Head of caudate nucleus (tissue), 42 donors: ENCODE results near the gene OGDH.

Source experiments
- DNase-seq, 42 donors: peaks; one replicate each; pipeline versions ENCODE4 v3.0.0 to v3.0.0-alpha.2; 2020 to 2021; ENCODE audit warnings: mixed read lengths in 7 of 42
- intact Hi-C: fragments of 100-400 bp; cut with DNase I; formaldehyde crosslinking; loops from one replicate; pipeline ENCODE4 v1.15.0; 2022

Gene OGDH

GRCh38 chr7:44608916-44609648 lies 2.7 kb downstream of the OGDH start:
- intact Hi-C loops: loop anchor here (10.0 kb wide), 1 partner anchor 506 kb away; the partner anchor contains the start of gene TBRG4
- no peak for DNase-seq

GRCh38 chr7:44609829-44610228 lies 3.4 kb downstream of the OGDH start:
- DNase-seq: no peak
- intact Hi-C loops: loop anchor here (10.0 kb wide), 1 partner anchor 505 kb away; the partner anchor contains the start of gene TBRG4

DNA sequence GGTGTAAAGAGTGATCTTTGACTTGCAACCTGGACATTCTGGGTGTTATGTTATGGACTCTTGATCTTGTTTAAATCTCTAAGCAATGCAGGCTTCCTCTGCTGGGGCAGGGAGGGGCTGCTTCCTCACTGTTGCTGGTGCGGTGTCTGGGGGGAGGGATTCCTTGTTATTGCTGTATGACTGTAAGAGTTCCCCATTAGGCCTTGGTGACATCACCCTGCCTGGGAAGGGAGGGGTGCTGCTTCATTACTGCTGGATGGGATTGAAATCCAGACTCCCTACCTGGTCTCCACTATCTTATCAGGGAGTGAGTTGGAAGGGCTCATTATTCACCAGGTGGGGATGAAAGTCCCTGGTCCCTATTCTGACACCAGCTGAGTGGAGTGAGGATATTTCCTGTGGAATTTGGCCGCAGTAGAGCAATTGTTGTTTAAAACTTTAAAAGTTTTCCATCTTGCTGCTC lies 8.8 kb downstream of the OGDH start:
- intact Hi-C loops: no loop called here
- no peak for DNase-seq

DNA sequence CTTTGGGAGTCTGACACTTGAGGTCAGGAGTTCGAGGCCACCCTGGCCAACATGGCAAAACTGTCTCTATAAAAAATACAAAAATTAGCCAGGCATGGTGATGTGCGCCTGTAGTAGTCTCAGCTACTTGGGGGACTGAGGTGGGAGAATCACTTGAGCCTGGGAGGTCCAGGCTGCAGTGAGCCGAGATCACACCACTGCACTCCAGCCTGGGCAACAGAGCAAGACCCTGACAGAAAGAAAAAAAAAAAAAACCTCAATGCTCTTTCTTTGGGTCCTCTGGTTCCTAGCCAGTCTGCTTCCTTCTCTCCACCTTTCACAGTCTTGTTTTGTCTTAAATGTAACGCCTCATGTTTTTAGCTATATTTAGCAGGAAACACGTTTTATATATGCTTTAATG lies 9.4 kb downstream of the OGDH start:
- DNase-seq: no peak
- intact Hi-C loops: no loop called here

- no peak for DNase-seq
- intact Hi-C loops: no loop called here
Observed at GRCh38 chr7:44616545-44616944, 10.1 kb downstream of the OGDH start.

GRCh38 chr7:44617225-44617890 lies 10.9 kb downstream of the OGDH start:
- no peak for DNase-seq
- intact Hi-C loops: no loop called here

- intact Hi-C loops: no loop called here
- DNase-seq: no peak
Observed at GRCh38 chr7:44618045-44618444, 11.6 kb downstream of the OGDH start.

GRCh38 chr7:44618753-44619152 lies 12.3 kb downstream of the OGDH start:
- intact Hi-C loops: no loop called here
- no peak for DNase-seq

- DNase-seq: no peak
- intact Hi-C loops: no loop called here
Observed at GRCh38 chr7:44621034-44621749, 14.8 kb downstream of the OGDH start.

DNA sequence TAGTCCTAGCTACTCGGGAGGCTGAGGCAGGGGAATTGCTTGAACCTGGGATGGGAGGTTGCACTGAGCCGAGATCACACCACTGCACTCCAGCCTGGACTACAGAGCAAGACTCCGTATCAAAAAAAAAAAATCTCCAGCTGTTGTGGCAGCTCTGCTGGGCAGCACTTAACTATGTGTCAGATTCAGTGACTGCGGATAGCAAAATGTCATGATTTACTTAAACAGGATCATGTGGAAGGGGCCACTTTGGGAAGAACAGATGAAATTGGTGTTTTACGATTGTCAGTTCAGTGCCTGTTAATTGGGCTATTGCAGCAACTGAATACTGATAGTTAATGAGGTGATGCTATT lies 15.3 kb downstream of the OGDH start:
- intact Hi-C loops: no loop called here
- DNase-seq: no peak

DNA sequence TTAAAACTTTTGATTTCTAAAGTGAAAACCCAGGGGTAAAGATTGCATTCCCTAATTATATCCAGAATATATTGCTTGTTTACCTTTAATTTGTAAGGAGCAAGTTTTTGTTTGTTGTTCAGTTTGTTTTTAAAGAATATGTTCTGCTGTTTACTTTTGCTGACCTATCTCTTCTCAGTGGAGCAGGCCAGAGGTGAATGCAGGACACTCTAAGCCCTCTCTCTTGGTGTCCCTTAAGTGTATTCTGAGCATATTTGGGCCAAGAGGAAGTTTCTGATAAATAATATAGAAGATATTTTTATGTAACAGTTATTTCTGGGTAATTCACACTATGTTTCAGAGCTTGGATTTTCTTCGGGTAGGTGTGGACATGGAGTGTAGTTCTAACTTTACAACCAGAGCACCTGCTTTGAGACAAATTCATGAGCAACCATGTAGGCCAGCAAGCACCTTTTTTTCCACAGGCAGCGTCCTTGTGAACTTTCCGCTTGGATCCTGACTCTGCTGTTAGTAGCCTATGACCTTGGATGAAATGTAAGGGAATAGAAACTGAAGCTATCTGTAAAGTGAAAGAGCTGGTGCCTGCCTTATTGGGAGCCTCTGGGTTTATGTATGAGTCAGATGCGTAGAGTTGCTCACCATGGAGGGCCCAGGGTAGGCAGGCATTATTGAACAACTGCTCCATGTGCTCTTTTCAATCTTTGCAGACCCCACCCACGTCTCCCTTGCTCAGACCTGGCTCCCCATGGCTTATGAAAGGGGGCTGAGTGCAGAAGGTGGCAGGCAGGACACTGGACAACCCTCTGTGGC lies 16.1 kb downstream of the OGDH start:
- intact Hi-C loops: no loop called here
- no peak for DNase-seq

GRCh38 chr7:44624318-44624717 lies 17.9 kb downstream of the OGDH start:
- intact Hi-C loops: no loop called here
- no peak for DNase-seq

GRCh38 chr7:44625526-44626471 lies 19.4 kb downstream of the OGDH start:
- intact Hi-C loops: no loop called here
- peak in 6 of 42 donors; percentile 17 to 49 (median 28) for DNase-seq

DNA sequence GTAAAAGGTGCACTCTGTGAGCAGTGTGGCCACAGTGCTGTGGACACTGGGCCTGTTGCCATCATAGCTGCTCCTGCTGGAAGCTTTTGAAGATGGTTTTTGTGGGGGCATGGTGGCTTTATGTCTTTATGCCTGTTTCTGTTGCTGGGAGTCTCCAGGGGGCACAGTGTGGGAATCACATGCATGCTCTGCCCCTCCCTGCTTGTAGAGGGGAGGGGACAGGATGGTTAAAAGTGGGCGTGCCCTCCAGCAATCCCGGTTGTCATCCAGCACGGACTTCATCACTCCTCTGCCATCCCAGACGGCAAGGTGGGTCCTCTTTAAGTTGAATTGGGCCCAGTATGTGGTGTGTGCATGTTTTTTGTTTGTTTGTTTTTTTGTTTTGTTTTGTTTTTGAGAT lies 20.2 kb downstream of the OGDH start:
- intact Hi-C loops: no loop called here
- no peak for DNase-seq

DNA sequence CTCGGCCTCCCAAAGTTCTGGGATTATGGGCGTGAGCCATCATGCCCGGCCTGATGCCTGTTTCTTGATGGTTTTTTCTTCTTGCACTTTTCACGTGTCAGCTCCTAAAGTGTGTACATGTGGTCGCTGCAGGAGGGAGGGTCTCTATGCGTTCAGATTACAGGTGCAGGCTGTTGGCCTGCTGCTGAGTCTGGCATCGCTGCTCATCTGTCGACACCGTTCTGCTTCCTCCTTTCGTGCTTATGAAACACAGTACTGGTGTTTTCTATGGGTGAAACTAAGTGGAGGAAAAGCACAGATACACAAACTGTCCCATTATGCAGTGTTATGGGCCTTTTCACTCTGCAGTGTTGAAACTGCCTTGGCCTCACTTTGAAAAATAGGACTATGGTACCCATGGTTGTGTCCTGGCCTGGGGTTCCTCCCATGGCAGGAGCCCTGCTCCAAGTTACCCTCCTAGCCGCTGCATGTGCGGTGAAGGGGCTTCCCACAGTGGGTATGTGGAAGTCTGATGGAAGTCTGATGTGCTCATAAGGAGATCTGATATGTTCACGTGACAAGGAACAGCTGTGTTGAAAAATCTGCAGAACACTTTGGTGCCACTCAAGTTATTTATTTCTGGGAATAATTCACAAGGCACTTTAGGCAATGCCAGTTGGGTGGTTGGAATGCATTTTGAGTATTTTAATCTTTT lies 23.5 kb downstream of the OGDH start:
- intact Hi-C loops: no loop called here
- DNase-seq: peak in 1 of 42 donors; percentile 21

- DNase-seq: peak in 1 of 42 donors; percentile 16
- intact Hi-C loops: no loop called here
Observed at GRCh38 chr7:44630792-44631457, 24.5 kb downstream of the OGDH start.
